NCI-H2171 treated with DMSO at 0.1 percent for 48 hours (cell line): ENCODE measurements around the gene SLC39A13.

Experiments
- DNase-seq: peaks from one replicate; lab custom pipeline; 2025; lab: John Stamatoyannopoulos, UW

The SLC39A13 gene

GRCh38 chr11:47430524-47430923, 22.1 kb downstream of the SLC39A13 start:
- DNase-seq, result no peak

- DNase-seq, result no peak
Observed at GRCh38 chr11:47431356-47432083, 23.1 kb downstream of the SLC39A13 start.

GRCh38 chr11:47433157-47433556, 24.8 kb downstream of the SLC39A13 start:
- DNase-seq, result no peak

GRCh38 chr11:47434011-47434786, 25.8 kb downstream of the SLC39A13 start:
- no peak for DNase-seq

GRCh38 chr11:47435687-47436086, 27.3 kb downstream of the SLC39A13 start:
- no peak for DNase-seq

- no peak for DNase-seq
Observed at GRCh38 chr11:47436726-47437125, 28.3 kb downstream of the SLC39A13 start.

- DNase-seq, result no peak
Observed at GRCh38 chr11:47437218-47437745, 28.9 kb downstream of the SLC39A13 start.

GRCh38 chr11:47437746-47438418, 29.5 kb downstream of the SLC39A13 start:
- DNase-seq, result no peak

GRCh38 chr11:47438721-47439120, 30.3 kb downstream of the SLC39A13 start:
- no peak for DNase-seq

- DNase-seq, result no peak
Observed at GRCh38 chr11:47440054-47440476, 31.7 kb downstream of the SLC39A13 start.

- no peak for DNase-seq
Observed at GRCh38 chr11:47441421-47441820, 33.0 kb downstream of the SLC39A13 start.

- DNase-seq, result no peak
Observed at GRCh38 chr11:47442514-47442913, 34.1 kb downstream of the SLC39A13 start.

- DNase-seq, result peak; percentile 79
Observed at GRCh38 chr11:47443028-47443700, 34.8 kb downstream of the SLC39A13 start.

- DNase-seq, result no peak
Observed at GRCh38 chr11:47443817-47444216, 35.4 kb downstream of the SLC39A13 start.

GRCh38 chr11:47445840-47446239, 37.5 kb downstream of the SLC39A13 start:
- DNase-seq, result no peak

- no peak for DNase-seq
Observed at GRCh38 chr11:47446833-47447232, 38.4 kb downstream of the SLC39A13 start.

- no peak for DNase-seq
Observed at GRCh38 chr11:47447906-47448305, 39.5 kb downstream of the SLC39A13 start.

GRCh38 chr11:47448566-47449427, 40.4 kb downstream of the SLC39A13 start, which contains the start of gene RAPSN:
RAPSN (minus strand) TSS chr11:47449136; CDS start chr11:47448964, 172 bp downstream.
- DNase-seq, result no peak

- no peak for DNase-seq
Observed at GRCh38 chr11:47449541-47449940, 41.2 kb downstream of the SLC39A13 start.

- DNase-seq, result no peak
Observed at GRCh38 chr11:47451436-47451835, 43.0 kb downstream of the SLC39A13 start.

- no peak for DNase-seq
Observed at GRCh38 chr11:47451990-47452389, 43.6 kb downstream of the SLC39A13 start.
